ENCODE results near the gene MCOLN1. TPM values are rescaled to one million over a fixed set of nuclear protein-coding genes. Genes with fewer than 3 reads are reported as not detected.

MCOLN1 gene
- total RNA-seq, 1 donor from 2014 or later = 16.5 TPM

GRCh38 chr19:7541828-7542443 is 19.5 kb downstream of the MCOLN1 start:
- DNase-seq (ENCODE audit: low spot score, unreplicated experiment) = no peak
- TF ChIP-seq CTCF (IDR thresholded peaks at IDR 0.05; ENCODE audit: unreplicated experiment) = no peak
- Mint-ChIP-seq H3K9me3 (ENCODE audit: low read depth) (no peaks in the 10 kb centered on the region), H3K27ac (no peak overlapping the region), H3K4me1 (ENCODE audit: low read depth) (no peaks in the 10 kb centered on the region), H3K27me3 (no peaks in the 10 kb centered on the region), H3K4me3 (ENCODE audit: low read depth) (no peak overlapping the region), H3K36me3 (ENCODE audit: insufficient read depth) (peaks cover 17% of the 10 kb centered on the region)

GRCh38 chr19:7542556-7543348 is 20.3 kb downstream of the MCOLN1 start:
- Mint-ChIP-seq H3K9me3 (ENCODE audit: low read depth) (no peaks in the 10 kb centered on the region), H3K27ac (no peak overlapping the region), H3K27me3 (no peaks in the 10 kb centered on the region), H3K4me3 (ENCODE audit: low read depth) (no peak overlapping the region), H3K4me1 (ENCODE audit: low read depth) (no peaks in the 10 kb centered on the region), H3K36me3 (ENCODE audit: insufficient read depth) (peaks cover 17% of the 10 kb centered on the region)
- DNase-seq (ENCODE audit: low spot score, unreplicated experiment) = no peak
- no peak for TF ChIP-seq CTCF (IDR thresholded peaks at IDR 0.05; ENCODE audit: unreplicated experiment)

GRCh38 chr19:7544626-7545025 is 22.2 kb downstream of the MCOLN1 start:
- H3K36me3 Mint-ChIP-seq (ENCODE audit: insufficient read depth) = peaks cover 14% of the 10 kb centered on the region
- H3K27me3 Mint-ChIP-seq = no peaks in the 10 kb centered on the region
- DNase-seq (ENCODE audit: low spot score, unreplicated experiment) = no peak
- no peak overlapping the region for H3K4me3 Mint-ChIP-seq (ENCODE audit: low read depth)
- no peaks in the 10 kb centered on the region for H3K4me1 Mint-ChIP-seq (ENCODE audit: low read depth)
- no peak for TF ChIP-seq CTCF (IDR thresholded peaks at IDR 0.05; ENCODE audit: unreplicated experiment)
- no peak overlapping the region for H3K27ac Mint-ChIP-seq
- no peaks in the 10 kb centered on the region for H3K9me3 Mint-ChIP-seq (ENCODE audit: low read depth)

- no peak for TF ChIP-seq CTCF (IDR thresholded peaks at IDR 0.05; ENCODE audit: unreplicated experiment)
- H3K27me3 Mint-ChIP-seq = no peaks in the 10 kb centered on the region
- H3K4me3 Mint-ChIP-seq (ENCODE audit: low read depth) = no peak overlapping the region
- no peaks in the 10 kb centered on the region for H3K4me1 Mint-ChIP-seq (ENCODE audit: low read depth)
- H3K36me3 Mint-ChIP-seq (ENCODE audit: insufficient read depth) = peaks cover 11% of the 10 kb centered on the region
- no peak for DNase-seq (ENCODE audit: low spot score, unreplicated experiment)
- H3K27ac Mint-ChIP-seq = no peak overlapping the region
- no peaks in the 10 kb centered on the region for H3K9me3 Mint-ChIP-seq (ENCODE audit: low read depth)
Measured at GRCh38 chr19:7545300-7545699, 22.9 kb downstream of the MCOLN1 start.

- H3K9me3 Mint-ChIP-seq (ENCODE audit: low read depth) = no peaks in the 10 kb centered on the region
- H3K4me3 Mint-ChIP-seq (ENCODE audit: low read depth) = no peak overlapping the region
- DNase-seq (ENCODE audit: low spot score, unreplicated experiment) = no peak
- H3K4me1 Mint-ChIP-seq (ENCODE audit: low read depth) = no peaks in the 10 kb centered on the region
- H3K36me3 Mint-ChIP-seq (ENCODE audit: insufficient read depth) = peaks cover 9% of the 10 kb centered on the region
- H3K27me3 Mint-ChIP-seq = no peaks in the 10 kb centered on the region
- no peak for TF ChIP-seq CTCF (IDR thresholded peaks at IDR 0.05; ENCODE audit: unreplicated experiment)
- no peak overlapping the region for H3K27ac Mint-ChIP-seq
Measured at GRCh38 chr19:7545904-7546303, 23.5 kb downstream of the MCOLN1 start.

All from progenitor cell of endocrine pancreas (in vitro differentiated cells).